Fibroblast of the aortic adventitia (primary cell): Measurements from ENCODE around the gene HOXC5. TPM values are rescaled to one million over a fixed set of nuclear protein-coding genes. Genes with fewer than 3 reads are reported as not detected.
"Not testable (repeated sequence)": the region's sequence is repeated elsewhere in the genome, so short reads cannot be mapped to it uniquely, and the experiment has no call there.

ENCODE experiments used
- DNase-seq: peaks from one replicate; pipeline ENCODE4 v3.0.0-alpha.2; 2010; ENCODE audit warnings: low read depth
- H3K4me3 ChIP-seq: 2 replicates; pipeline ENCODE4 v1.5.1; 2011; ENCODE audit warnings: low read depth, mild to moderate bottlenecking, control low read depth, low read length, moderate library complexity
- small RNA-seq: library from RNA; depleted of rRNA; stranded (forward); fragments of <200 nt; gene quantifications from one replicate; pipeline ENCODE3, GENCODE V24; 2012
- total RNA-seq: library from RNA; depleted of rRNA; stranded (reverse); fragments of >200 nt; gene quantifications from 2 replicates; pipeline ENCODE4 v1.2.3, GENCODE V29; 2012; ENCODE audit warnings: low replicate concordance
- TF ChIP-seq, protein P1 (sequence below): IDR thresholded peaks from 2 replicates; pipeline ENCODE4 v1.5.1; 2011; ENCODE audit warnings: mild to moderate bottlenecking, low read length, control low read depth, inconsistent platforms; ENCODE audit not compliant: insufficient read depth

The HOXC5 gene
- total RNA-seq, 1 donor = 0.18 TPM

DNA sequence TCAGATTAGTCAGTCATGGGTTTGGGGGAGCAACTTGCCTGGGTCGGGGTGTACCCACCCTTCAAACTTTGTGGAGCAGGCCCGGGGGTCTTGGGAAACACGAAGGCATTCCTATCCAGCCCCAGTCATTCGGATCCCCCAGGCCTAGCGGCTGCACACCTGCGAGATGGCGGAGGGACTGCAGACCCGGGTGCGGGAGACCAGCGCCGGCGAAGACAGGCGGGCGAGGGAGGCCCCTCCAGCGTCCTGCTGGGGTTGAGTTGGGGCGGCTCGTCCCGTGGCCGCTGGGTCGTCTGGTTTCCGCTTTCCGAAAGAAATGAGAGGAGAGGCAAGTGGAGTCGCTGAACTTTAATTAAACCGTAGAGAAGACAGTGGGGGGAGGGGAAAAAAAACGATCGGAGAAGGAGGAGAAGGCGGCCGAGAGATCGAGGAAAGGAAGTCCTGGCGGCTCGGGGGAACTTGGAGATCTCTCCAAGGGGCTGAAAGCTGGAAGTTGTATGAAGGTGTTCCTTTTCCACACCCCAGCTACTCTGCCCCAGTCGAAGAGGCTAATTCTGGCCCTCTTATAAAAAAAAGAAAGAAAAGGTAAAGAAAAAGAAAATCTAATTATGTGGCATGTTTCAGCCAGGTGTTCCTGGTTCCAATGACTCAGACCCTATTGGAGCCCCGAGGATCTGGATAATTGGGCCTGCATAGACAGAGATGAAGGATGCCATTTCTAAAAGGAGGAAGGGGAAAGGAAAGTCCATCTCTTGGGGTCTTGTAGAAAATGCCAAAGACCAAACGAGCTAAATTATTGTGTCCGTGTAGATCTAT lies 48.9 kb downstream of the HOXC5 start:
- DNase-seq, H3K4me3 ChIP-seq: not testable (repeated sequence)

DNA sequence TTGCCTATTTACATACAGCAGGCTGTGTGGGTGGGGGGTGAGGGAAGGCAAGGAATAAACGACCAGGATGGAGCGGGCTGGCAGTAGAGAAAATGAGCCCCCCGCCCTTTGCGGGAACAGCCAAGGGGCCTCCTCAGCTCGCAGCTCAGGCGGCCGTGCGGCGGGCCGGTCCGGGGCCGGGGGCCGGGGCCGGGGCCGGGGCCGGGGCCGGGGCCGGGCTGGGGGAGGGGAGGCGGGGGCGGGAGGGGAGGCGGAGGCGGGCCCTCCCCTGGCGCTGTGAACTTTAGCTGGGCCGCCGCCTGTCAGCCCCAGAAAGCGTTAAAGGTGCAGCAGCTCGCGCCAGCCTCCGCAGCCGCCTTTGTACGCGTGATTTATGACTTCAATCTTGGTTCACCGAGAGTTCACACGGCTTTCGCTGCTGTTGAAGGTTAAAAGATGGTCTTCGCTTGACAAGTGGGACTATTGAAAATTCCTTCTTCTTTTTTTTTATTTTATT lies 49.6 kb downstream of the HOXC5 start:
- no peak for DNase-seq
- TF ChIP-seq, protein P1, sequence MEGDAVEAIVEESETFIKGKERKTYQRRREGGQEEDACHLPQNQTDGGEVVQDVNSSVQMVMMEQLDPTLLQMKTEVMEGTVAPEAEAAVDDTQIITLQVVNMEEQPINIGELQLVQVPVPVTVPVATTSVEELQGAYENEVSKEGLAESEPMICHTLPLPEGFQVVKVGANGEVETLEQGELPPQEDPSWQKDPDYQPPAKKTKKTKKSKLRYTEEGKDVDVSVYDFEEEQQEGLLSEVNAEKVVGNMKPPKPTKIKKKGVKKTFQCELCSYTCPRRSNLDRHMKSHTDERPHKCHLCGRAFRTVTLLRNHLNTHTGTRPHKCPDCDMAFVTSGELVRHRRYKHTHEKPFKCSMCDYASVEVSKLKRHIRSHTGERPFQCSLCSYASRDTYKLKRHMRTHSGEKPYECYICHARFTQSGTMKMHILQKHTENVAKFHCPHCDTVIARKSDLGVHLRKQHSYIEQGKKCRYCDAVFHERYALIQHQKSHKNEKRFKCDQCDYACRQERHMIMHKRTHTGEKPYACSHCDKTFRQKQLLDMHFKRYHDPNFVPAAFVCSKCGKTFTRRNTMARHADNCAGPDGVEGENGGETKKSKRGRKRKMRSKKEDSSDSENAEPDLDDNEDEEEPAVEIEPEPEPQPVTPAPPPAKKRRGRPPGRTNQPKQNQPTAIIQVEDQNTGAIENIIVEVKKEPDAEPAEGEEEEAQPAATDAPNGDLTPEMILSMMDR = no peak
- no peak overlapping the region for H3K4me3 ChIP-seq

Small RNAs within 50 kb of the gene (small RNA-seq; reads per million reads assigned to genes)
- not detected for gene HOXC5
- gene MIR196A2 = not detected
- 0.25 reads per million for gene MIR615

Other genes starting within 250 kb of the HOXC5 start
- not detected in 2 replicates for gene HOXC13, start 94.2 kb upstream of the HOXC5 start, total RNA-seq
- not detected in 2 replicates for gene HOXC12, start 78.1 kb upstream of the HOXC5 start, total RNA-seq
- gene HOXC11, start 59.9 kb upstream of the HOXC5 start, total RNA-seq = not detected in 2 replicates
- not detected in 2 replicates for gene HOTAIR, start 58.1 kb upstream of the HOXC5 start, total RNA-seq
- gene HOXC10, start 47.9 kb upstream of the HOXC5 start, total RNA-seq = 0.25 TPM in 1 of 2 replicates, not detected in the other
- 0.65 TPM in 1 of 2 replicates, not detected in the other for gene HOXC9, start 32.9 kb upstream of the HOXC5 start, total RNA-seq
- gene HOXC8, start 24.1 kb upstream of the HOXC5 start, total RNA-seq = 3.4 TPM in 1 of 2 replicates, not detected in the other
- gene HOXC6, start 4.6 kb upstream of the HOXC5 start, total RNA-seq = 0.09 and 0.90 TPM in 2 replicates
- 0.36 and 1.4 TPM in 2 replicates for gene HOXC4, start 20.8 kb downstream of the HOXC5 start, total RNA-seq
- 18.3 and 27.5 TPM in 2 replicates for gene SMUG1, start 155.9 kb downstream of the HOXC5 start, total RNA-seq
- gene CBX5, start 247.1 kb downstream of the HOXC5 start, total RNA-seq = 38.3 and 114 TPM in 2 replicates
- gene HNRNPA1, start 247.7 kb downstream of the HOXC5 start, total RNA-seq = 435 and 902 TPM in 2 replicates